HG02759 (cell line): ENCODE measurements around the gene SLC7A5.
A peak's percentile ranks its signal among the peaks of the same experiment; 100 is the strongest.
"Not testable (repeated sequence)": the region's sequence is repeated elsewhere in the genome, so short reads cannot be mapped to it uniquely, and the experiment has no call there.

ENCODE experiments used
- ATAC-seq: cut with Tn5 transposase; IDR thresholded peaks from one replicate; pipeline ENCODE4 v1.9.1; 2021; ENCODE audit warnings: mild to moderate bottlenecking, moderate library complexity; ENCODE audit not compliant: unreplicated experiment

Gene SLC7A5

GRCh38 chr16:87824016-87824990 is 45.0 kb downstream of the SLC7A5 start:
- ATAC-seq = no peak

GRCh38 chr16:87823181-87823929 is 46.0 kb downstream of the SLC7A5 start:
- no peak for ATAC-seq

- no peak for ATAC-seq
Measured at GRCh38 chr16:87822108-87822970, 47.0 kb downstream of the SLC7A5 start.

GRCh38 chr16:87821376-87822107 is 47.8 kb downstream of the SLC7A5 start:
- no peak for ATAC-seq

- ATAC-seq = no peak
Measured at GRCh38 chr16:87819983-87820382, 49.3 kb downstream of the SLC7A5 start.

GRCh38 chr16:87819282-87819681 is 50.0 kb downstream of the SLC7A5 start:
- no peak for ATAC-seq

GRCh38 chr16:87818533-87819161 is 50.7 kb downstream of the SLC7A5 start:
- no peak for ATAC-seq

GRCh38 chr16:87817910-87818309 is 51.4 kb downstream of the SLC7A5 start:
- no peak for ATAC-seq

- not testable (repeated sequence) for ATAC-seq
Measured at GRCh38 chr16:87817370-87817769, 51.9 kb downstream of the SLC7A5 start.

- ATAC-seq = no peak
Measured at GRCh38 chr16:87816507-87817100, 52.7 kb downstream of the SLC7A5 start.

GRCh38 chr16:87815567-87815966 is 53.7 kb downstream of the SLC7A5 start:
- no peak for ATAC-seq

- no peak for ATAC-seq
Measured at GRCh38 chr16:87812200-87812656, 57.1 kb downstream of the SLC7A5 start.

GRCh38 chr16:87811454-87811853 is 57.9 kb downstream of the SLC7A5 start:
- not testable (repeated sequence) for ATAC-seq

GRCh38 chr16:87809150-87809902 is 60.0 kb downstream of the SLC7A5 start:
- ATAC-seq = peak; percentile 57

GRCh38 chr16:87808108-87808507 is 61.2 kb downstream of the SLC7A5 start:
- ATAC-seq = no peak

GRCh38 chr16:87806641-87807546 is 62.4 kb downstream of the SLC7A5 start:
- ATAC-seq = no peak

- ATAC-seq = no peak
Measured at GRCh38 chr16:87806261-87806640, 63.1 kb downstream of the SLC7A5 start.

GRCh38 chr16:87803385-87803784 is 65.9 kb downstream of the SLC7A5 start:
- ATAC-seq = no peak
